Effector CD8-positive, alpha-beta T cell (primary cell): ENCODE data around the gene DLG2.

Source experiments
- DNase-seq: peaks from one replicate; lab custom pipeline; 2025; lab: John Stamatoyannopoulos, UW

Gene DLG2

GRCh38 chr11:83681031-83681781, 1945.9 kb downstream of the DLG2 start:
- no peak for DNase-seq

DNA sequence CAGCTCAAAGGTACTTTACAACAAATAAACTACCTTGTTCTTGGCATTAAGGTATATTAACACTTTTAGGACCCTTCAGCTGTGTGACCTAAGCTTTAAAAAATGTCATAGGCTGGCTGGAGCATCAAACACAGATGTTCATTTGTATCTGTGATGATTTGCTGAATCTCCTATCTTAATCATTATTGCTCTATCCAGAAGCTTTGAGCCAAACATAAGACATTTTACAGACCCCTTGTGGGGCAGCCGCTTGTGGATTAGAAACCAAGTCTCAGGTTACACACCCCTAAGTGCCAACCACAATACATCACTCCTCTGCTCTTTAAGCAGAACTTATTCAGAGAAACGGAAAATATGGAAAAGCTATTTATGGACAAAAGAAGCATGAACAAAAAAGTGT, 1946.8 kb downstream of the DLG2 start:
- no peak for DNase-seq

GRCh38 chr11:83678831-83679584, 1948.1 kb downstream of the DLG2 start:
- DNase-seq: no peak

- no peak for DNase-seq
Observed at GRCh38 chr11:83677730-83678129, 1949.4 kb downstream of the DLG2 start.

- no peak for DNase-seq
Observed at GRCh38 chr11:83676056-83676601, 1951.0 kb downstream of the DLG2 start.

- no peak for DNase-seq
Observed at GRCh38 chr11:83674102-83674896, 1952.8 kb downstream of the DLG2 start.

- no peak for DNase-seq
Observed at GRCh38 chr11:83671289-83671688, 1955.9 kb downstream of the DLG2 start.

- DNase-seq: no peak
Observed at GRCh38 chr11:83666149-83666548, 1961.0 kb downstream of the DLG2 start.

DNA sequence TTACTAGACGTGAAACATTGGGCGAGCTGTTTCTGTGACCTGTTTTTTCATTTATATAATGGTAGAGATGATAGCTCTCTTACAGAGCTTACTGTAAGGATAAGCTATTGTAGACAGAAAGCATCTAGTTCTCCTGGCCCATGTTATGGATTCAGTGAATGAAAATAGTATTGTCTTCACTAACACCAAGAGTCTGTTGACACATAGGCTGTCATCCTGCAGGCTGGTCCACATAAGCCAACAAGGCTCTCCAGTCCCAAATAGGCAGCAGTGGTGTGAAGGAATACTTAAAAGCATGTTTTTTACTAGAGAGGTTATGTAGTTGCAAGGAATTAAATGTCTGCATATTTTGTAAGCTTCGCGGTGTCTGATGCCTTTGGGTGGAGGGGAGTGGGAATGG, 1963.2 kb downstream of the DLG2 start:
- no peak for DNase-seq

GRCh38 chr11:83663446-83663845, 1963.7 kb downstream of the DLG2 start:
- no peak for DNase-seq

GRCh38 chr11:83662494-83662893, 1964.7 kb downstream of the DLG2 start:
- no peak for DNase-seq

GRCh38 chr11:83661491-83662350, 1965.4 kb downstream of the DLG2 start:
- DNase-seq: no peak

DNA sequence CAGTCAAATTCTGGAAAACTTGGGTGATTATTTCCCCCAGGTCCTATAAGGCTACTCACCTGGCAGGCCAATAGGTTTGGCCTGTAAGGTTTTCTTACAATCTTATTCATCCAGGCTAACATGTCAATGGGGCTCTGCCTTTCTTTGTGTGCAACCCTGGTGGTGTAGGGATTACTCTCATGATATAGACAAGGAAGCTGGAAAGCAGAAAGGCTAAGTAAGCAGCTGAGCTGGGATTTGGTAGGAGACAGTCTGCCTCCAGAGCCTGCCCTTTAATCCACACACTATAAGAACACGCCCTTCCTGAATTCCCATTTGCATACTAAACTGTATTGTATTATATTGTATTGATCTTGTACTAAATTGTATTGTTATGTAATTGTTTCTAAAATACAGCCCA, 1967.7 kb downstream of the DLG2 start:
- no peak for DNase-seq

- DNase-seq: no peak
Observed at GRCh38 chr11:83656796-83657330, 1970.3 kb downstream of the DLG2 start.

DNA sequence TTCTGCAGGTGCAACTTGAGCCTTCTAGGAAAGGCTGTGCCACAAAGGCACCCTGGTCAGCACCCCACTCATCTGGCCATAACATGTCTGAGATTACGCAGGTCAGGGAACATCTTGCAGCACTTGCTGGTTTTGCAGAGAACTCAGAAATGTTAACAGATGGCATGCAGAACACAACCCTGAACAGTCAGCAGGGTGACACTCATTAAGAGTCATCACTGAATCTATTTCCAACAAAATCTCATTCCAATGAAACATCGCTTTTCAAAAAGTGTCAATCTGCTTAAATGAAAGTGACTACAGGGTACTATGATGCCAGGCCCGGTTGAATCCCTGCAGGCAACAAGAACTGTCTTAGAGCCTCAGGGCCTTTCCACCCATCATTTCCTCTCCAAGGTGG, 1971.2 kb downstream of the DLG2 start:
- DNase-seq: no peak

- no peak for DNase-seq
Observed at GRCh38 chr11:83649528-83649855, 1977.7 kb downstream of the DLG2 start.

DNA sequence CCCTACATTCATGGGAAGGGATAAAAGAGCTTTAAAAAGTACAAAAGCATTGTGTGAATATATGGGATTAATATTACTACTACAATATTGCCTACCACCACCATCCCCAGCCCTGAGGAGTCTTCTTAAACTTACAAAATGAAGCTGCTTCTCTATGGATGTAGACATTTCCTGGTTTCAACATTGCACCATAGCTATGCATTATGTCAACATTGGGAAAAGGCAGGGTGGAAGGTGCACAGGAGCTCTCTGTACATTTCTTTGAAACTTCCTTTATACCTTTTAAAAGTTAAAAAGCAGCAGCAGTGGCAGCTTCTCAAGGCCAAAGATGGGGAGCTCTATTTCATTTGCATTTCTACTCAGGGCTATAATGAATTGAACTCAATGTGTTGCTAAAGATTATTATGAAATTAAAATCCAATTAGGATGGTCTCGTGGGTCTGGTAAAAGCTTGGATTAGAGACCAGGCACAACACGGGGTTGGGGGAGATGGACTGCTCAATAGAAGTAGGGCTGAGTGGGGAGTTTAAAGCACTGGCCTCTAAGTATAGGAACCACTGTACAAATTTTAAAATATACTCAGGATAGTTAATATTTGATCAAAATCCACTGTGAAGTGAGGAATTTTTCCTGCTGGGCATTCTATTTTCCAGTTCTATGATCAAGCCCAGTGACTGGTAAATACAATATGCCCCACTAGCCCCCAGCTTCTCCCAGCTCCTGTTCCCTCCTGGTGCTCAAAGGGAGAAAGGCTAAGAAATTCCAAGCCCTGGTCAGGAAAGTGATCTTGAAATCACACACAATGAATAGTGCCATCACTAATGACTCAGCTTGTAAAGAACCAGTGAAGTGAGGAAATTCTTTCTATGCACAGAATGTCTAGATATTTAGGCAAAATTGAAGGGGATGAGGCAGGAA, 1978.3 kb downstream of the DLG2 start:
- DNase-seq: no peak

GRCh38 chr11:83645561-83645960, 1981.6 kb downstream of the DLG2 start:
- DNase-seq: no peak

- no peak for DNase-seq
Observed at GRCh38 chr11:83643115-83643514, 1984.0 kb downstream of the DLG2 start.

DNA sequence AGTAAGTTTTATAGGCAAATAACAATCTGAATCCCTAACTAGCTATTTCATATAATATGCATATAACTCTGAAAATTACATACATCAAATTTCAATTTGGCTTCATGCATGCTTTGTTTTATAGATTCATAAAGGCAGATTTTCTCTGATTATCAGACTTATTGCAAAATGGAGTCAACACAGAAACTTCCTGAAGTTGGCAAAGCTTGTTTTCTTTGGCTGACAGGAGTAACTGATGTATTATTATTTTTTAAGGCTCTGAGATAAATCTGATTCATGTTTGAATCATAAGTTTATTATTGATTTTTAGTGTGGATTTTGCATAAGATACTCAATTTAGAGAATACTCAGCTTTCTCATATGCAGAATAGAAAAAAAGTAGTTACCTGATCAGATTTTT, 1984.6 kb downstream of the DLG2 start:
- DNase-seq: no peak
